ENCODE data around the gene KRT28.

- TF ChIP-seq POLR2A (IDR thresholded peaks at IDR 0.05; ENCODE audit: insufficient read depth in 1 of 2, low read depth in 2 of 2, low read length in 2 of 2) (no peak), CHD4 (IDR thresholded peaks at IDR 0.05; ENCODE audit: borderline replicate concordance, low read length) (no peak), REST (IDR thresholded peaks at IDR 0.05; ENCODE audit: borderline replicate concordance in 1 of 2, low read depth in 1 of 2, low read length in 2 of 2) (no peak), GABPA (IDR thresholded peaks at IDR 0.05; ENCODE audit: low read depth, low read length) (no peak), GABPA (CRISPR knock-in tag; IDR thresholded peaks at IDR 0.05; ENCODE audit: low read depth) (no peak), BRF2 (CRISPR knock-in tag; IDR thresholded peaks at IDR 0.05) (no peak), NBN (conservative IDR thresholded peaks at IDR 0.05) (no peak), SMC3 (IDR thresholded peaks at IDR 0.05; ENCODE audit: low read length) (no peak), TP53 (CRISPR knock-in tag; conservative IDR thresholded peaks at IDR 0.05) (no peak), BCL6 (CRISPR knock-in tag; IDR thresholded peaks at IDR 0.05) (no peak), CTCF (CRISPR knock-in tag; IDR thresholded peaks at IDR 0.05) (no peak), BCL3 (CRISPR knock-in tag; IDR thresholded peaks at IDR 0.05) (no peak)
Measured at GRCh38 chr17:40828454-40829044, 28.8 kb upstream of the KRT28 start.
